CD4-positive, alpha-beta T cell treated with Interferon alpha-2 for 1 hour (primary cell): ENCODE data around the gene LHFPL2.
"Not testable (repeated sequence)": the region's sequence is repeated elsewhere in the genome, so short reads cannot be mapped to it uniquely, and the experiment has no call there.

Source experiments
- DNase-seq, 2 donors: peaks; one replicate each; pipeline ENCODE4 v3.0.0-alpha.2; 2020 to 2022

The LHFPL2 gene

DNA sequence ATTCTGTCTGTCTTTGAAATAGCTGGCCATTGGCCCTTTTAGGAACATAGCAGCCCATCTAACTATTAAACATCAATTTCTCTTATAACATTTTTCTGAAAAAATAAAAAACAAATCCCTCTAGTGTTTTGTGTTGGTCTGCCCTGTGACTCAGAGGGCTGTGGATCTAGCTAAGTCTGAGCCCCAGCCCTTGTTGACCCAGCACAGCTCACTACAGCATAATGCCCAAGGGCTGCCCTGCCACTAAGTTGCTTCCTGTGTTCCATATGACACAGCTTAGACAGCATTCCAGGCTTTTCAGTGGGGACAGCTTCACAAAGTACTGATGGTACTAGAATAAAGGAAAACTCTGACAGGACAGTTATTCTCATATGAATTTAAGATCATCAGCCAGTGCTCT, 152.2 kb downstream of the LHFPL2 start:
- DNase-seq, result no peak

DNA sequence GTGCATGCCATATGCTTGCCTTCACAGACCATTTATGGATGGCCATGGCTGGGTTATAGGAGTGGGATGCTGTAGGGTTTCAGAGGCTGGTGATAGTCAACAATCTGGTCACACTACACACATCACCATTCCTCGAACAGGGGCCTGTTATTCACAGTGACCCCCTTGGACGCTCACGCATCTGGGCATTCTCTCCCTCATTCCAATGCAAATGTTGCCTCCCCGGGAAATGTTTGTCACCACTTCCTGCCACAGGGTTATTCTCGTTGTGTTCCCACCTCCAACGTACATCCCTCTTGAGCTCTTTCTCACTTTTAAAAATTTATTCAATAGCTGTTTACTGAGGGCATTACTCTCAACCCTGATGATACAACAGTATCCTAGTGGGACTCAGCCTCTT, 152.8 kb downstream of the LHFPL2 start:
- DNase-seq, result no peak

DNA sequence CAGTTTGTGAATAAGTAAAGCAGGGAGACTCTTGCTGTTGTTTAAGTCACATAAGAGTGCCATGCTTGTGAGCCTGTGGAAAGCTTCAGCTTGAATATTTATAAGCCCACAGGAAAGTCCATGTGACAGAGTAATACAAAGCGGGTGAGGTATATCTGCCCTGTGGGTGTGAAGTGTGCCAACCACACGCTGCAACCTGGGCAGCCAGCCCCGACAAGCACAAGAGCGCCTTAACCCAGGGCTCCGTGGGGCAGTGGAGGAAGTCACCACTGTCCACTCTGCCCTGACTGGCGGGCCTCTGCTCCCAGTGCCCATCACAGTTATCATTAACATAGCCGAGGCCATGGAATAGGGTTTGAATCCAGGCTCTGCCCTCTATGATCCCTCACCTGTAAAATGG, 155.9 kb downstream of the LHFPL2 start:
- DNase-seq, result no peak

DNA sequence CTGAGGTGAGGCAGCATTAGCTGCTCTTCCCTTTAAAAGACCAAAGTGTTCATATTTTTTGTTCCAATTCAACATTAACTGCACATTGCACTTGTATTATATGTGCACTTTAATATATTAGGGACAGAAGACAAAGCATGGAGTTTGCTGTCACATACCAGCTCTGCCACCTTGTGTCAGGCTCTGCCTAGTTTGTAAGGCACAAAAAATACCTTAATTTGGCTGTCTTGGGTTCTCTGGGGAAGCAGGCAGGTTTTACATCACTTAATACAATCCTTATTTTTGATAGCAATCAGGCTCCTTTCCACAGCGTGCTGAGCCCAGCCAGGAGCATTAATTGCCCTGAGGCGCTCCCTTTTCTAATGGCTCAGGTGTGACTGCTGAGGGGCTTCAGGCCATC, 156.3 kb downstream of the LHFPL2 start:
- DNase-seq, result no peak

DNA sequence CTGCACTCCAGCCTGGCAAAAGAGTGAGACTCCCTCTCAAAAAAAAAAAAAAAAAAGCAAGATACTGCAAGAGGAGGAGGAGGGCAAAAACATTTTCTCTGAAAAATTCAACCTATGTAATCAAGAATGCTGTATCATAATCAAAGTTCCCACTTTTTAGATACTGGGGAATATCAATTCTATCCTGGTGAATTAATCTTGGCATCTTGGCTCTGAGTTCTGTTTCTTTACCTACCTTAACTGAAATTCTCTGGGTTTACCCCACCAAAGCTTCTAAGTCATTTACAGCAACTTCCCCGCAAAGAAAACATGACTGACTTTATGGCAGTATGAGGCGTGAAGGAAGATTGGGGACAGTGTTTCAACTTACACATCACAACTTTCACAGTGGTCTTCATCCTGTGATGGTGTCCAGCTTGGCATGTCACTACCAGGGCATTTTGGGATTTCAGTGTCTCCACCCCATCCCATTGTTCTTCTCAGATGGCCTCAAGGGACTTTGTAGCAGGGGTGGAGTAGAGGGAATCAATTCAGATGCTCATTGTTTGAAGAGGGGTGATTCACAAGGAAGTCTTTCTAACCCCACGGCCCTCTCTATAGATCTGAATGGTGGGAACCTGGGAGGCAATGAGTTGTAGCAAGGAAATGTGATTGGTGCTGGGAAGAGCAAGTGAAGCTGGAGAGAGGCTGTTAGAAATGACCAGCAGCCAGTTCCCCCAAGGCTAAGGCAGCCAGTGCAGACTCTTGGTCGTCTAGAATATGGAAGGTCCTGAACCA, 157.7 kb downstream of the LHFPL2 start:
- DNase-seq, result no peak

DNA sequence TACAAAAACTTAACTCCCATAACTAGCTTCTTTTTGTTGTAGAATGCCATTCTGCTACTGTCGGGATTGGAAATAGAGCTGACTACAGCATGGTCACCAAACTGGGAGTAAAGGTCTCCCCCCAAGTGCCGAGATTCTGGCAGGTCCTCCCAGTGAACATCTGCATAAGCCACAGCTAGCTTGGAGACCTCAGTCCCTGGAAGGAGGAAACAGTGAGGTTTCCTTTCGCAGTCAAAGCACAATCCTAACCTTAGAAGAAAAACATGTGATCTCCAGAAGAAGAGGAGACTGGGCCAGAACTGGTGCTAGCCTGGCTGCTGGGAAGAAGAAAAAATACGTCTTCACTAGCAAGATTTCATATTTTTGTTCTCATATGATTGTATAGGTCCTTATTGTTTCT, 160.7 kb downstream of the LHFPL2 start:
- no peak for DNase-seq

DNA sequence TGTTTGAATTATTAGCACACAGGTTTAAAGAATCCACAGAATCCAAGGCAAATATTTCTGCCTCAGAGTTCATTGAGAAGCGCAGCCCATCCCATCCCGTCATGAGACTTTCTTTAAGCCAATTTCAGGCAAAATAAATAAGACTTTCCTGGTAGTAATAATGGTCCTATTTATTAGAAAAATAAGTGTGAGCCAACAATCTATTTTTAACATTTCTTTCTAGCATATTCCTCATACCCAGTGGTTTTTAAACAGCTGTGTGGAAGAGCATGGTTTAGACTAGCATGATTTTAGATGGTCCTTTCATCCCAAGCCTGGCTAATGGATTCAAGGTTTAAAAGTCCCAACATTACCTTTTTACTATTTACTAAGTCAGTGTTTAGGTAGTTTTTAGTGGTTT, 162.4 kb downstream of the LHFPL2 start:
- no peak for DNase-seq

DNA sequence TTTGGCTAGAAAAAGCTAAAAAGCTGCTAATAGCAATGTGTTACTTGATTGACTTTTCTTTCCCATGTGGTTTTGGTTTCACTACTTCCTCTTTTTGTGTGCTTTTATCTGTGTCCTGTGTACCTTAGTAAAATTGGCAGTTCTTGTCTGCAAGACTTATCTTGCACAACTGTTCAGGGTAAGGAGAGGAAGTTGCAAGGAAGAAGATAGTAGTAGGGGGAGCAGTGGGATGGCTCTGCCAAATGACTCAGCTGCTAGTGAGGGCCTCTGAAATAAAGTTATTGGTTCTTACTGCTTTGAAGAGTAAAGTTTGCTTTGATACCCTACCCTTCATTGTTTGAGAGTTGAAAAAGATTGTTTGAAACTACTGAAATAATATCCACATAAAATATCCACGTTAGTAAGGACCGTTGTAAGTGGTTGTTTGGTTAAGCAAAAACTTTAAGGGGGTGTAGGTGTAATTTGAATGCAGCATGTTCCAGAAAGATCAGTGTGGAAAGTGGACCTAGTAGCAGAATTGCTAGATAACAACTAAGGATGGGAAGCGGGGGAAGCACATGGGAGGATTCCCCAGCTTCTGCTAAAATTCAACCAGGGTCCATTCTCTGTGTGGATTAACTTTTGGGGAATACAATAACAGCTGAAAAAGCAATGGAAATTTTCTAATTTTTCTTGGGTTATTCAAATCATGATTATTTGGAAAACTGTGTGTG, 164.6 kb downstream of the LHFPL2 start:
- peak; percentile 13 to 18 for DNase-seq

DNA sequence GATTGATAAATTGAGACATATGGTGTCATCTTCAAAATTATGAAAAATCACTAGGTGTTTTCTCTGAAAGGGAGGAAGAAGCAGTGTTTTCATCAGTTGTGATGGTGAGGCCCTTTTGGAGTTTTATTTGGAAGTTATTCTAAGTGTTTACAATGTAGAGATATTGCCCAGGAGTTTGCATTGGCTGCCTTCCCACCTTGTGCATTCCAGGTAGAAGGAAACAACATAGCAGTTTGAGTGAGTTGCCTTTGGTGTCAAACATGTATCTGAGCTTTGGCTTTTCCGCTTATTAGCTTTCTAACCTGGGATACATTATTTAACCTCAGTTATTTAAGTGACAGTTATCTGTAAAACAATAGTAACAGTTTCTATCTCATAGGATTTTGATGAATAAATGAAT, 165.6 kb downstream of the LHFPL2 start:
- DNase-seq, result no peak

DNA sequence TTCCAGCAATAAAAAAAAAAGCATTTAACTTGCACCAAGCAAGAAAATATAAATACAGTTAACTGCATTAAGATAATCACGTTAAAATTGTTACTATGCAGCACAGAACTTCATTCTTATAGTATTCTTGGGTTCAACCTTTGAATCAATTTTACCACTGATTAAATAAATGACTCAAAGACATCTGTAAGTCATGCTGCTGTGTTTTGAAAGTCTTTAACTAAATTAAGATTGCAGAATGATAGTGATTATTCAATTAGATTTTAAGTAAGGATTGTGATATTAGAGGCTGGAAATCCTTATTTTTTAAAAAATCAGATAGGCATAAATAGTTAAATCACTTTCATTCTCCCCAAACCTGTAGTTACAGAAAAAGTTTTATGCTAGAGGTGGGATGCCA, 171.8 kb downstream of the LHFPL2 start:
- DNase-seq, result no peak

DNA sequence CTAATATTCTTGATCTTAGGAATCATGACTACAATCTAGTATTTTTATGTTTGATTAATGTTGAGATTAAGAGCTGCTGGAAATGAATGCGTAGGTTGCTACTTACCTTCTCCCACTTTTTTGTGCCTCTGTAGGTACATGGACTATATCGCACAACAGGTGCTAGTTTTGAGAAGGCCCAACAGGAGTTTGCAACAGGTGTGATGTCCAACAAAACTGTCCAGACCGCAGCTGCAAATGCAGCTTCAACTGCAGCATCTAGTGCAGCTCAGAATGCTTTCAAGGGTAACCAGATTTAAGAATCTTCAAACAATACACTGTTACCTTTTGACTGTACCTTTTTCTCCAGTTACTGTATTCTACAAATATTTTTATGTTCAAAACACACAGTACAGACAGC, 173.2 kb downstream of the LHFPL2 start:
- DNase-seq, result no peak

DNA sequence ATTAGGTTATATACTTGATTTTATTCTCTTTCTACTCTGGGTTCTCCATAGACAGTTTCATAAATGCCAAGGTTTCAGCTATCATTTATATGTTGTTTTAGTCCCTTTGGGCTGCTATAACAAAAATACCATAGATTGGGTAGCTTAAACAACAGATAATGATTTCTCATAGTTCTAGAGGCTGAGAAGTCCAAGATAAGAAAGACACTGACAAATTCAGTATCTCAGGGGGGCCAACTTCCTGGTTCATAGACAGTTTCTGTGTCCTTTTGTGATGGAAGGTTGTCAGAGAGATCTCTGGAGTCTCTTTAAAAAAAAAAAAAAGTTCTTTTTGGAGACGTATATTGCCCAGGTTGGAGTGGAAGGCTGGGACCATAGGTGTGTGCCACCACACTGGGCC, 174.8 kb downstream of the LHFPL2 start:
- DNase-seq, result no peak

DNA sequence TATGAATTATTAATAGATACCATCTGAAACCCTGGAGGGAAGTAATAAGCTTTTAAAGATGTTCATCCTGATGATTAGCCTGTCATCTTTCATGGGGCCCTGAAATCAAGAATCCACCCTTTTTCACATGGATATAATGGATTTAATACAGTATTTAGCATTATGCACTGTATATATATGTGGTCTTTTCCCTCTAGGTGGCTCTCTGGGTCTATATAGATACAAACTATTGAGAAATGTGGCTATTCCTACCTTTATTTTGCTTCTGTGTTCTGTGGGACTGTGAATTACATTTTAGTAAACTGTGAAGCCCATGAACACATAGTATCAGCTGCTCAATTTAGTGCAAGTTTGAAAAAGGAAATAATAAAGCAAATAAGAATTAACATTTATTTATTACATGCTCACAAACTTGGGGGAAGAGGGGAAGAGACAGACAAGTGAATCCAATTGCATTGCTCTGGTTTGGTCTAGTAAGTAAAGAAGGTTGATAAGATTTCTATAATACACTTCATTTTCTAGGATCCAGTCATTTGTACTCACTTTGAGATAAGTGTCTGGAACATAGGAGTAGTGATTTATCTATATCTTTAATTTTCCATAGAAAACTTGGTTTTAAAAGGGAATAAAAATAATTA, 176.0 kb downstream of the LHFPL2 start:
- no peak for DNase-seq

DNA sequence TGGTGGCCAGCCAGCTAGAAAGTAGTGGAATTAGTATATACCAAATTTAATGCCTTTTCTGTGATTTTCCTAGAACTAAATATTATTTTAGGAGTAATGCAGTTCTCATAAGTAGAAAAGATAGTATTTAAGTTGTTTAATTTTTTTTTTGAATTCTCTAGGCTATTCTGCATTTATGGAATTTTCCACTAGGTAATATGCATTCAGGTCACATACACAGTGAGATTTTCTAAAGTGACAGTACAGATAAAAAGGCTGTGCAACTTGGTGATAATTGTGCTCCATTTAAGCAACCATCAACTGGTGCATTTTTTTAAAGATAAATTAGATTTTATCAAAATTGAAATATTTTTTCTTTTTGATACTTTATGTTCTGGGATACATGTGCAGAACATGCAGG, 176.7 kb downstream of the LHFPL2 start:
- no peak for DNase-seq

DNA sequence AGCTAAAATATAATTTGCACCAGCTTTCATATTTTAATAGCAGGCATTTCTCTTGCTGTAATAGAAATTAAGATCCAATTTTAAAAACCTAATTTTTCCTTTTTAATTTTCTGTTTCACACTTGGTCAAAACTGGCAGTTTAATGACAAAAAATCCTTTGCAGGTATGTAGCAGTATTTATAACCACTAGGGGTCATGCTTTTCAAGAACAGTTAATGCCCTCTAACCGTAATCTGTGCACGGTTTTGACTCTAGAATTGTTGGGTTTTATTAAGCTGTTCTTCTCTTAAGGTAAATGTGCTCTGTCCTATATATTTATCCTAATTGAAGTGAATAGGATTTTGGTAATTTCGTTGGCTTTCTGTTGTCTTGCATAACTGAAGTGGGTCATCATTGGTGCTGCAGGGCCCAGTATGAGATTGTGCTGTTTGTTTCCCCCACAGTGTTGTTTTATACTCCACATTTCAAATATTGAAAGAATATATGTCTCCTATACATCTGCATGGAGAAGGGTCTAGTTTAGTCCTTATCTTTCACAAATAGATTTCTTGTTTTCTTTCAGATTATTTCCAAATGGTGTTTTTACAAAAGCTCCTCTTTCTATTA, 180.7 kb downstream of the LHFPL2 start:
- peak in 1 of 2 donors; percentile 10 for DNase-seq

DNA sequence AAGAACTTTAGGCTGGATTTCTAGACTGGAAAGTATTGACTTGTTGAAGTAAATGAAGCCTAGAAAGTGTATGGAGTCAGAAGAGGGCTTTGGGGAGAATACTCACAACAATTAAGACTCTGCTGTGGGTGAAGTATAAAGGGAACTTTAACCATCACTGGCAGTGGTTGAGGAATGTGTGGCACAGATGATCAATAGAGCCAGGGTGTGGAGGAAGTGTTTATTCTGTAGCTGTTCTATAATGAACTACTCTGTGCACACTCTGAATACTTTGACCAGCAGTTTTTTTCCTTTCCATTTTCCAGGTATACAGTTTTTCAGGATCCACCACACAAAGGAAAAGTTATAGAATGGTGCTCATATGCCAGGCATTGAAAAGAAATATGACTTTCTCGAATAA, 181.4 kb downstream of the LHFPL2 start:
- no peak for DNase-seq

DNA sequence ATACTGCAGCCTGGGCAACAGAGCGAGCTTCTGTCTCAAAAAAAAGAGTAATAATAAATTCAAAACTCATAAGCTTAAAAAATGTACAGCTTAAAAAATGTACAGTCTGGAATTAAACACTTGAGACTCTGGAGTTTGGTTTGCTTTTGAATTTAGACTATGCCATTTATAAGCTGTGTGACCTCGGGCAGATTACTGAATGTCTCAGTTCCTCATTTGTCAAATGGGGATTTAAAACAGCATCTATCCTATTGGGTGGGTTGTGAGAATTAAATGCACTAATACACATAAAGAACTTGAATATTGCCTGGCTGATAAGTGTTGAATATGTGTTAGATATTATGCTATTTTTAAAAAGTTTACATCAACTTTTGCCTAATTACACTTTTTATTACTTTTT, 189.7 kb downstream of the LHFPL2 start:
- no peak for DNase-seq

DNA sequence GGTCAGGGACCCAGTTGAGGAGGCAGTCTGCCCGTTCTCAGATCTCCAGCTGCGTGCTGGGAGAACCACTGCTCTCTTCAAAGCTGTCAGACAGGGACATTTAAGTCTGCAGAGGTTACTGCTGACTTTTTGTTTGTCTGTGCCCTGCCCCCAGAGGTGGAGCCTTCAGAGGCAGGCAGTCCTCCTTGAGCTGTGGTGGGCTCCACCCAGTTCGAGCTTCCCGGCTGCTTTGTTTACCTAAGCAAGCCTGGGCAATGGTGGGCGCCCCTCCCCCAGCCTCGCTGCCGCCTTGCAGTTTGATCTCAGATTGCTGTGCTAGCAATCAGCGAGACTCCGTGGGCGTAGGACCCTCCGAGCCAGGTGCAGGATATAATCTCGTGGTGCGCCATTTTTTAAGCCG, 191.1 kb downstream of the LHFPL2 start:
- DNase-seq, result not testable (repeated sequence)

DNA sequence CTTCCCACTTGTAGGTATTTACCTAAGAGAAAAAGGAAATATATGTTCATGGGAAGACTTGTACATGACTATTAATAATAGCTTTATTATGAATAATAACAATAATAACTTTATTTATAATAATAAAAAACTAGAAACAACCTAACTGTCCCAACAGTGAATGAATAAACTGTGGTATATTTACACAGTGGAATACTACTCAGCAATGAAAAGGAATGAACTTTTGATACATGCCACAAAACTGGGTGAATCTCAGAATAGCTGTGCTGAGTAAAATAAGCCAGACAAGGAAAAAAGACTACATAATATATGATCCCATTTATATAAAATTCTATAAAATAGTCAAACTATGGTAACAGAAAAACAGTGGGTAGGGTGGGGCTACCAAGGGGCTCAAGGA, 199.5 kb downstream of the LHFPL2 start:
- no peak for DNase-seq

DNA sequence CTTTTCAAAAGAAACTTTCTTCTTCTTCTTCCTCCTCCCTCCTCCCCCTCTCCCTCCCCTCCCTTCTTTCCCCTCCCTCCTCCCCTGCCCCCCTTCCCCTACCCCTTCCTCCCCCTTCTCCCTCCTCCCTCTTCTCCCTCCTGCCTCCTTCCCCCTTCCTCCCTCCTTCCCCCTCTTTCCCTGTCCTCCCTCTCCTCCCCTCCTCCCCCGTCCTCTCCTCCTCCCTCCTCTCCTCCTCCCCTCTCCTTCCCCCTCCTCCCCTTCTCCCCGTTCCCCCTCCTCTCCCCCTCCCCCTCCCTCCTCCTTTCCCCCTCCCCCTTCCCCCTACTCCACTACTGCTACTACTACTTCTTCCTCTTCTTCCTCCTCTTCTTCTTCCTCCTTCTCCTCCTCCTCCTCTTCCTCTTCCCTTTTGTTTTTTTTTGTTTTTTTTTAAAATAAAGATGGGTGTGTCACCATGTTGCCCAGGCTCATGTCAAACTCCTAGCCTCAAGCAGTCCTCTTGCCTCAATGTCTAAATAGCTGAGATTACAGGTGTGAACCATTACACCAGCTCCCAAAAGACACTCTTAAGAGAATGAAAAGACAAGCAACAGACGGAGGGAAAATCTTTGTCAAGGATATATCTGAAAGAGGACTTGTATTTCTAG, 200.7 kb downstream of the LHFPL2 start:
- no peak for DNase-seq
